Fibroblast of mammary gland (primary cell): Measurements from ENCODE around the gene RBMS3.

Experiments
- DNase-seq: peaks from one replicate; pipeline ENCODE4 v3.0.0-alpha.2; 2010; ENCODE audit warnings: low read depth
- H3K4me3 ChIP-seq: 2 replicates; pipeline ENCODE4 v1.5.1; 2011; ENCODE audit warnings: low read depth, mild to moderate bottlenecking, low read length, moderate library complexity; ENCODE audit not compliant: control insufficient read depth
- TF ChIP-seq, protein P1 (sequence below): conservative IDR thresholded peaks from 2 replicates; pipeline ENCODE4 v1.5.1; 2011; ENCODE audit warnings: low read depth, low read length, inconsistent platforms; ENCODE audit not compliant: control insufficient read depth, insufficient read depth

RBMS3 gene

DNA sequence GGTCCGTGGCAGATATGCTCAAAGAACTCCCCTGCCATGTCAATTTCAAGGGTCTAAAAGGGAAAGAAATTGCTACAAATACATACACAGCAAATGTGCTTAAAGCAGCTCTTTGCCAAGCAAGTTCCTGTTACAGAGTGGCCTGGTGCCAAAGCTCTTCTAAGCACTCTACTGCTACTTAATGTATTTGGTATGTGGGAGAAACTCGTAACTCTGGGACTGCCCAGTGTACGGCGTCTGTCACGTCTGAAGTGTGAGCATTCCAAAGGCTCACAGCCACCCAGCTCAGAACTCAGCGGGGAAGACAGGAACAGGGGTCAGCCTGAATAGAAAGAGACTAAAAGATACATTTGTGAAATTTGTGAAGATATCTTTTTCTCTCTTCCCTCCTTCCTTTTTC lies 54.6 kb downstream of the RBMS3 start:
- H3K4me3 ChIP-seq, result peak overlapping the region; percentile 51
- peak; percentile 98 for DNase-seq
- TF ChIP-seq, protein P1, sequence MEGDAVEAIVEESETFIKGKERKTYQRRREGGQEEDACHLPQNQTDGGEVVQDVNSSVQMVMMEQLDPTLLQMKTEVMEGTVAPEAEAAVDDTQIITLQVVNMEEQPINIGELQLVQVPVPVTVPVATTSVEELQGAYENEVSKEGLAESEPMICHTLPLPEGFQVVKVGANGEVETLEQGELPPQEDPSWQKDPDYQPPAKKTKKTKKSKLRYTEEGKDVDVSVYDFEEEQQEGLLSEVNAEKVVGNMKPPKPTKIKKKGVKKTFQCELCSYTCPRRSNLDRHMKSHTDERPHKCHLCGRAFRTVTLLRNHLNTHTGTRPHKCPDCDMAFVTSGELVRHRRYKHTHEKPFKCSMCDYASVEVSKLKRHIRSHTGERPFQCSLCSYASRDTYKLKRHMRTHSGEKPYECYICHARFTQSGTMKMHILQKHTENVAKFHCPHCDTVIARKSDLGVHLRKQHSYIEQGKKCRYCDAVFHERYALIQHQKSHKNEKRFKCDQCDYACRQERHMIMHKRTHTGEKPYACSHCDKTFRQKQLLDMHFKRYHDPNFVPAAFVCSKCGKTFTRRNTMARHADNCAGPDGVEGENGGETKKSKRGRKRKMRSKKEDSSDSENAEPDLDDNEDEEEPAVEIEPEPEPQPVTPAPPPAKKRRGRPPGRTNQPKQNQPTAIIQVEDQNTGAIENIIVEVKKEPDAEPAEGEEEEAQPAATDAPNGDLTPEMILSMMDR, result no peak

DNA sequence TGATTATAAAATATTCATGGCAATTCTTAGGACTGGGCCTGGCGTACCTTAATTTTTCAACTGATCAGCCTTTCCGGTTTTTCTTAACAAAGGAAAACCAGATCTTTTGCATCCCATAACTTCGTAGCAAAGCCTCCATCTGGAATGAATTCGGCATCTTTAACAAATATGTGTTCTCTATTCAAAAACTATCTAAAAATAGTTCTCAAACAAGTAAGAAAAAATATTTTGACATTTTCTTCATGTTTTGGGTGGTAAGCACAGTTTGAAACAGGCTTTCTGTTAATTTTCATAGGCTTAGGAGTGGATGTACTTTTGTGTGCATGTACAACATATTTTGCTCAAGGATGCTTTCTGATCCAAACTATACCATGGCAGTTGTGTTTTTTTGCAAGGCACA lies 55.1 kb downstream of the RBMS3 start:
- TF ChIP-seq, protein P1, result no peak
- H3K4me3 ChIP-seq, result peak overlapping the region; percentile 51
- DNase-seq, result no peak

DNA sequence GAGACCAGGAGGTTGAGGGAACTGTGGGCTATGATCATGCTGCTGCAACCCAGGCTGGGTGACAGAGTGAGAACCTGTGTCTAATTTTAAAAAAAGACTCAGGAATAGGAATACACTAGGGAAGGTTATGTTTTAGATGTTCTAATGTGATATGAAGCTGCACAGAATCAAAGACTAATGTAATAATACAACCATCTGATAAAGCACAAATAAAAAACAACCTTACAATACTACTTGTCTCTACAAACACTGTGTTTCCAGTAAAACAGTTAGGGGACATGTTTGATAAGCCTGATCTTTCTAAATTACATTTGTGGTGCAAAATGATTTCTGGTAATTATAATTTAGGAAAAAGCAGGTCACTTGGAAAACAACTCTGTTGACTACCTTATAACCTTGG lies 56.7 kb downstream of the RBMS3 start:
- no peak overlapping the region for H3K4me3 ChIP-seq
- TF ChIP-seq, protein P1, result no peak
- DNase-seq, result no peak

DNA sequence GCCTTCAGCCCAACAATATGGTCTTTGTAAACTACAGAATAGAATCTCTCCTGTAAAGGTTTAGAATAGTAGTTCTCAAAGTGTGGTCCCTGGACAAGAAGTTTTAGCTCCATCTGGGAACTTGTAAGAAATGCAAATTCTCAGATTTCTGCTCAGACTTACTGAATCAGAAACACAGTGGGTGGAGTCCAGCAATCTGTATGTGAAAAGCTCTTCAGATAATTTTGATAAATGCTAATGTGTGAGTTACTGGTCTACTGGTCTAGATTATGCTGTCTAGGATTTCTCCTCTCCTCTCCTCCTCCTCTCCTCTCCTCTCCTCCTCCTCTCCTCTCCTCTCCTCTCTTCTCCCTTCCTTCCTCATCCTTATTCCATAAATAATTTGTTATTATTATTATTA lies 57.5 kb downstream of the RBMS3 start:
- H3K4me3 ChIP-seq, result no peak overlapping the region
- TF ChIP-seq, protein P1, result no peak
- DNase-seq, result no peak

DNA sequence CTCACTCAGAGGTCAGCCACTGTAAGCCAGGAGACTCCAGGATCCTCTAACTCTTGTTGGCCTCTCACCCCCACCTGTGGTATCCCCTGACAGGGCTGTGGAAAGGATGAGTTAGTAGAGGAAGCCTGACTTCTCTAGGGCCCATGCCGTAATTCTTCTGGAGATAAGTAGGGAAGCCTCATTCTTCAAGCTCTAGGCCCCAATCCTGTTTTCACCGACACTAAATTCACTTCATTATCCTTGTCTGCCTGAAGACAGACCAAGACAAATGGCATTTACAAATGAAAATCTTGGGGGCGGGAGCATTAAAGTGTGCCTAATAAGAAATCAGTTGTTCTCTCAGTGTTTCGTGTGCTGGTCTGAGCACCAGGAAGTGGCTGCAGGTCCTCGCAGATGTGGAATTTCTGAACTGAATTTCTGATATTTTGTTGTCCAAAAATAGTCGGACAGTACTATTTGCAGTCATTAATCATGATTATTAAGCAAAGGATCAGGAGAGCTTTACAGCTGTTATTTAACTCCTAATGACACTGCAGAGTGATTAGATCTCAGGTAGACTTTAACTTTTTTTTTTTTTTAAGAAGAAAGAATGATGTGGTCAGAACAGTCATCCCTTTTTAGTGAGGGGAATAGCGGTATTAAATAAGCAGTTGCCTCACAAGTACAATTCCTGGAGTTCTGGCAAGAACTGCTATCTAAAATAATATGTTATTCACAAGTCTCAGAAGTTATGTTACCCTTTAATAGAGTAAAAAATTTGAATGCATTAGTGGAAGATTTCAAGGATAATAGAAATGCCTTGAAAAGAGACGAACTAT lies 58.4 kb downstream of the RBMS3 start:
- DNase-seq, result no peak
- H3K4me3 ChIP-seq, result no peak overlapping the region
- TF ChIP-seq, protein P1, result no peak

DNA sequence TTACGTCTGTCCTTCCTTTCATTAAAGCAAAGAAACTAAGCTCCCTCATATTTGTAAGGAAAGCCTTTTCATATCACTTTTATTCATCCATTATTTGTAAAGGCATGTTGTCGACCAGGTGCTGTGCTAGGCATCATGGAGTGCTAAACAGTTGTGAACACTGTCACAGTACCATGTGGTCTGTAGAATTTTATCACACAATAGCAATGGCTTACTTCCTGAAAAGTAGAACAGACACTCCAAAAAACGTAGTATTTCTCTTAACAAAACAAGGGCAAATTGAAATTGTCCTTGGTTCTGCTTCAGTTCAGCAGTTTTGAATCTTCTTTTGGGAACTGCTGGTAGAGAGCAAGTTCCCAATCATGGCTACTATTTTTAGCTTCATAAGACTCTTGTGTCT lies 63.3 kb downstream of the RBMS3 start:
- DNase-seq, result no peak
- H3K4me3 ChIP-seq, result no peak overlapping the region
- TF ChIP-seq, protein P1, result no peak
